IPS-NIHi7 (cell line): Measurements from ENCODE around the gene ALDH1L1.

Experiments used
- DNase-seq: peaks from one replicate; pipeline ENCODE4 v3.0.0; 2012; ENCODE audit warnings: mixed read lengths; ENCODE audit errors: extremely low spot score

ALDH1L1 gene

GRCh38 chr3:126180477-126181397 lies at the start of gene ALDH1L1:
ALDH1L1 (minus strand) TSS chr3:126180586; CDS start chr3:126160979, 19,607 bp downstream.
- peak; percentile 69 for DNase-seq

GRCh38 chr3:126226374-126226773 lies 46.0 kb upstream of the ALDH1L1 start:
- no peak for DNase-seq

GRCh38 chr3:126216416-126216815 lies 36.0 kb upstream of the ALDH1L1 start:
- DNase-seq, result no peak

- no peak for DNase-seq
These were observed 33.1 kb upstream of the ALDH1L1 start for GRCh38 chr3:126213379-126214028.

GRCh38 chr3:126212620-126213378 lies 32.4 kb upstream of the ALDH1L1 start:
- peak; percentile 82 for DNase-seq

GRCh38 chr3:126212250-126212619 lies 31.8 kb upstream of the ALDH1L1 start:
- DNase-seq, result no peak

GRCh38 chr3:126211569-126211968 lies 31.2 kb upstream of the ALDH1L1 start:
- DNase-seq, result no peak

- DNase-seq, result no peak
These were observed 30.2 kb upstream of the ALDH1L1 start for GRCh38 chr3:126210606-126211005.

GRCh38 chr3:126209741-126210140 lies 29.4 kb upstream of the ALDH1L1 start:
- DNase-seq, result no peak

- no peak for DNase-seq
These were observed 28.3 kb upstream of the ALDH1L1 start for GRCh38 chr3:126208606-126209256.

GRCh38 chr3:126208182-126208581 lies 27.8 kb upstream of the ALDH1L1 start:
- DNase-seq, result no peak

- no peak for DNase-seq
These were observed 26.8 kb upstream of the ALDH1L1 start for GRCh38 chr3:126207166-126207565.

GRCh38 chr3:126205717-126206655 lies 25.6 kb upstream of the ALDH1L1 start:
- DNase-seq, result no peak

- no peak for DNase-seq
These were observed 22.3 kb upstream of the ALDH1L1 start for GRCh38 chr3:126202680-126203079.

GRCh38 chr3:126202276-126202675 lies 21.9 kb upstream of the ALDH1L1 start:
- no peak for DNase-seq

- no peak for DNase-seq
These were observed 20.8 kb upstream of the ALDH1L1 start for GRCh38 chr3:126201168-126201567.

- DNase-seq, result no peak
These were observed 20.1 kb upstream of the ALDH1L1 start for GRCh38 chr3:126200534-126200933.

GRCh38 chr3:126199256-126199655 lies 18.9 kb upstream of the ALDH1L1 start:
- DNase-seq, result no peak

- DNase-seq, result peak; percentile 84
These were observed 17.6 kb upstream of the ALDH1L1 start for GRCh38 chr3:126197854-126198584.

- DNase-seq, result no peak
These were observed 17.0 kb upstream of the ALDH1L1 start for GRCh38 chr3:126197343-126197742.
